Erythroblast (primary cell): ENCODE measurements around the gene MUC3A.
"Not testable (repeated sequence)": the region's sequence is repeated elsewhere in the genome, so short reads cannot be mapped to it uniquely, and the experiment has no call there.

ENCODE experiments used
- DNase-seq, 2 experiments: peaks; one replicate each; lab custom pipeline; 2025; lab: John Stamatoyannopoulos, UW
- GATA1 ChIP-seq: IDR thresholded peaks from 2 replicates; pipeline ENCODE4 v1.6.1; 2011; ENCODE audit warnings: low read depth, mild to moderate bottlenecking, control low read depth, low read length, moderate library complexity
- POLR2A ChIP-seq: IDR thresholded peaks from 2 replicates; pipeline ENCODE4 v1.6.1; 2011; ENCODE audit warnings: mild to moderate bottlenecking, low read length

MUC3A gene

GRCh38 chr7:100949227-100949932, at the start of gene MUC3A:
MUC3A (plus strand) TSS chr7:100949534; CDS start chr7:100949625, 91 bp downstream.
- TF ChIP-seq GATA1 (no peak), POLR2A (no peak)
- no peak for DNase-seq

- TF ChIP-seq POLR2A: no peak
- DNase-seq: no peak
Measured at GRCh38 chr7:100900978-100901377, 48.4 kb upstream of the MUC3A start.

GRCh38 chr7:100901921-100902332, 47.4 kb upstream of the MUC3A start:
- TF ChIP-seq GATA1 (no peak), POLR2A (no peak)
- DNase-seq: no peak

- no peak for TF ChIP-seq POLR2A
- no peak for TF ChIP-seq GATA1
- no peak for DNase-seq
Measured at GRCh38 chr7:100902638-100903037, 46.7 kb upstream of the MUC3A start.

GRCh38 chr7:100908512-100908911, 40.8 kb upstream of the MUC3A start:
- no peak for TF ChIP-seq GATA1
- TF ChIP-seq POLR2A: no peak
- DNase-seq: no peak

- DNase-seq: not testable (repeated sequence)
Measured at GRCh38 chr7:100910443-100910842, 38.9 kb upstream of the MUC3A start.

GRCh38 chr7:100911484-100911883, 37.9 kb upstream of the MUC3A start:
- no peak for DNase-seq
- TF ChIP-seq POLR2A (no peak), GATA1 (no peak)

- TF ChIP-seq POLR2A (no peak), GATA1 (no peak)
- no peak for DNase-seq
Measured at GRCh38 chr7:100914208-100914878, 35.0 kb upstream of the MUC3A start.

GRCh38 chr7:100914879-100915447, 34.4 kb upstream of the MUC3A start:
- no peak for DNase-seq
- TF ChIP-seq POLR2A (no peak), GATA1 (no peak)

- not testable (repeated sequence) for DNase-seq
Measured at GRCh38 chr7:100919335-100919734, 30.0 kb upstream of the MUC3A start.

GRCh38 chr7:100919779-100920437, 29.4 kb upstream of the MUC3A start:
- not testable (repeated sequence) for DNase-seq

- TF ChIP-seq GATA1 (no peak), POLR2A (no peak)
- DNase-seq: no peak
Measured at GRCh38 chr7:100921039-100921438, 28.3 kb upstream of the MUC3A start.

GRCh38 chr7:100923616-100924015, 25.7 kb upstream of the MUC3A start:
- DNase-seq: not testable (repeated sequence)

GRCh38 chr7:100929808-100930174, 19.5 kb upstream of the MUC3A start:
- DNase-seq: no peak
- no peak for TF ChIP-seq GATA1

- TF ChIP-seq POLR2A (no peak), GATA1 (no peak)
Measured at GRCh38 chr7:100933734-100934133, 15.6 kb upstream of the MUC3A start.

GRCh38 chr7:100935381-100935780, 14.0 kb upstream of the MUC3A start:
- DNase-seq: not testable (repeated sequence)

More at GRCh38 chr7:100933734-100934133, 15.6 kb upstream of the MUC3A start:
- no peak for DNase-seq

- not testable (repeated sequence) for DNase-seq
Measured at GRCh38 chr7:100936167-100936566, 13.2 kb upstream of the MUC3A start.
